ENCODE results near the gene PDZD2.

DNA sequence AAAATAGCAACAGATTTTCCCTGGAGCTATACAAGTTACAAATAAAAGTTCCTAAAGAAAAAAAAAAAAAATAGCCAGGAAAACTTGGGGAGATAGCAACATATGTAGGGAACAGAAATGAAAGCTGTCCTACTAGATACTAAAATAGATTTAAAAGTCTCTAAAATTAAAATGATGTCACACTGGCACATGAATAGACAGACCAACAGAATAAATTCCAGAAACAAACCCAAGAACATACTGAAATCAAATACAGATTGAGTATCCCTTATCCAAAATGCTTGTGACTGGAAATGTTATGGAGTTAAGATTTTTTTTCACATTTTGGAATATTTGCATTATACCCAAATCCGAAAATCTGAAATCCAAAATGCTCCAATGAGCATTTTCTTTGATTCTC lies 511.4 kb downstream of the PDZD2 start:
- TF ChIP-seq, protein P1, sequence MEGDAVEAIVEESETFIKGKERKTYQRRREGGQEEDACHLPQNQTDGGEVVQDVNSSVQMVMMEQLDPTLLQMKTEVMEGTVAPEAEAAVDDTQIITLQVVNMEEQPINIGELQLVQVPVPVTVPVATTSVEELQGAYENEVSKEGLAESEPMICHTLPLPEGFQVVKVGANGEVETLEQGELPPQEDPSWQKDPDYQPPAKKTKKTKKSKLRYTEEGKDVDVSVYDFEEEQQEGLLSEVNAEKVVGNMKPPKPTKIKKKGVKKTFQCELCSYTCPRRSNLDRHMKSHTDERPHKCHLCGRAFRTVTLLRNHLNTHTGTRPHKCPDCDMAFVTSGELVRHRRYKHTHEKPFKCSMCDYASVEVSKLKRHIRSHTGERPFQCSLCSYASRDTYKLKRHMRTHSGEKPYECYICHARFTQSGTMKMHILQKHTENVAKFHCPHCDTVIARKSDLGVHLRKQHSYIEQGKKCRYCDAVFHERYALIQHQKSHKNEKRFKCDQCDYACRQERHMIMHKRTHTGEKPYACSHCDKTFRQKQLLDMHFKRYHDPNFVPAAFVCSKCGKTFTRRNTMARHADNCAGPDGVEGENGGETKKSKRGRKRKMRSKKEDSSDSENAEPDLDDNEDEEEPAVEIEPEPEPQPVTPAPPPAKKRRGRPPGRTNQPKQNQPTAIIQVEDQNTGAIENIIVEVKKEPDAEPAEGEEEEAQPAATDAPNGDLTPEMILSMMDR (IDR thresholded peaks at IDR 0.05), result no peak
- no peak for TF ChIP-seq POLR2A (IDR thresholded peaks at IDR 0.05)

Data from prostate gland (tissue), 2 donors.